GM06990 (cell line): ENCODE data around the gene PCBP3.

Experiments
- DNase-seq: peaks from one replicate; pipeline ENCODE4 v3.0.0-alpha.2; 2011; ENCODE audit not compliant: insufficient read length; ENCODE audit errors: extremely low read depth
- H3K27me3 ChIP-seq: replicated peaks from 2 replicates; pipeline ENCODE4 v1.6.0; 2011; ENCODE audit warnings: low read length; ENCODE audit not compliant: control insufficient read depth, insufficient read depth
- H3K36me3 ChIP-seq: 2 replicates; pipeline ENCODE4 v1.5.1; 2011; ENCODE audit warnings: low read length; ENCODE audit not compliant: control insufficient read depth, insufficient read depth
- H3K4me3 ChIP-seq: replicated peaks from 2 replicates; pipeline ENCODE4 v1.5.1; 2011; ENCODE audit warnings: low read depth, mild to moderate bottlenecking, control low read depth, low read length
- CTCF ChIP-seq: IDR thresholded peaks from 2 replicates; pipeline ENCODE4 v1.5.1; 2011; ENCODE audit warnings: low read length, control low read depth, mild to moderate bottlenecking, inconsistent platforms; ENCODE audit not compliant: insufficient read depth, poor library complexity, severe bottlenecking

Gene PCBP3

GRCh38 chr21:45833414-45833813 is 189.9 kb downstream of the PCBP3 start:
- no peak for DNase-seq
- H3K27me3 ChIP-seq: no peaks in the 10 kb centered on the region; the same call in 1 of the 2 replicates
- TF ChIP-seq CTCF: no peak
- H3K4me3 ChIP-seq: no peak overlapping the region
- no peaks in the 10 kb centered on the region for H3K36me3 ChIP-seq

- Histone ChIP-seq H3K27me3 (no peaks in the 10 kb centered on the region; the same call in 1 of the 2 replicates), H3K4me3 (no peak overlapping the region), H3K36me3 (no peaks in the 10 kb centered on the region)
- DNase-seq: no peak
- no peak for TF ChIP-seq CTCF
Measured at GRCh38 chr21:45834026-45834715, 190.6 kb downstream of the PCBP3 start.

DNA sequence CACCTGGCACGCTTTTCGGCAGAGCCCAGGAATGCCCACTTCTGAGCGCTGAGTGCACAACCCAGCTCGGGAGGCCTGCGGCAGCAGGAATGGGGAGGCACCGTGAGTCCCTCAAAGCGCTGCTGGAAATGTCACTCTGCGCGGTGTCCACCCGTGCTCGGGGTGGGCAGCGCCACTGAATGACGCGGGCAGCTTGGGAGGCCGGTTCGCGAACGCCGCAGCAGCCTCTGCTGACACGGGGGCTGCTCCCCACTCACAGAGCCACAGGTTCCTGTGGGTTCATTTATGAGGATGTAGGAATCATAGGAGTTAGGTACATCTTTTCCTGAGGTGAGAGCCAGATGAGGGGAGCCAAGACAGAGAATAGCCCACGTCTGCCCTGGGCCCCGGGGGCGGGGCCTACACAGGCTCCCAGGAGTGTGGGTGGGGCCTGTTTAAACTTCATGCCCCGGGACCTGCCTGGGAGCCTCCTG is 191.3 kb downstream of the PCBP3 start:
- no peak for DNase-seq
- Histone ChIP-seq H3K27me3 (no peaks in the 10 kb centered on the region; the same call in 1 of the 2 replicates), H3K36me3 (no peaks in the 10 kb centered on the region), H3K4me3 (no peak overlapping the region)
- TF ChIP-seq CTCF: no peak

DNA sequence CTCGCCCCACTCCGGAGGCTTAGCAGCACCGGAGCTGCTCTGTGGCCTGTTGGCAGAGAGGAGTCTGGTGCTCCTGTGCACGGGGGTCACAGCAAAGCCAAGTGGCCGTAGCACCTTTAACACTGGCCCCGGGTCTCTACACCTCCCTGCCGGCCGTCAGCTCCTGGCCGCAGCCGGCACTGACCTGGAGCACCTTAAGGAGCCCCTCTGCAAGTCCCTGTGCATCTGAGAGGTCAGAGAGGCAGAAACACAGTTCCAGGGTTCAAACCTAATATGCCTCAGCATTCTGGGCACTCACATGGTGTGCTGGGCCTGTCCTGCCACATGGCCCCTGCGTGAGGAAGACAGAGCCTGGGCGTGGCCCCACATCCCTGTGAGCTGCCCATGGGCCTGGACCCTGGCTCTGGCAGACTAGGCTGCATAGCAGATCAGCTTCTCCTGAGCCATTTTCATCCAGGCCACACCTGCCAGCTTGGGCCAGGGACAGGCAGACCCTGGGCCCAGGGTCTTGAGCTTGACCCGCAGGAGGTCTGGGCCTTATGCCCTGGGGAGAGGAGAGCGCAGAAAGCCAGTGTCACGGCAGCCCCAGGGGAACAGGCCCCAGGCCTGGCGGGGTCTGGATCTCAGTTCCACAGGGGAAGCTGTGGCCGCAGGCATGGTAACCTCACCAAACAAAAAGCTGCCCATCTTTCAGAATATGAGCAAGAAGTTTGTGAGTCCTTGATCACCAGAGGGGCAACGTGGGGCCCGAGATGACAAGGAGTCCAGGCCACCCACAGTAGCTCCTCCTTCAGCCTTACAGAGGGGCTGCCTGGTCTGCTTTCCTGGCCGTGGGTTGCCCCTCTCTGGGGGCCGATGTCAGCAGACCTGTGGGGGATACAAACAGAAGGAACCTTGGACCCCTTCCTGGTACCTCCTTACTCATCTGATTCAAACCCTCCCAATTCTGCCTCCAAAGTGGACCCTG is 192.1 kb downstream of the PCBP3 start:
- no peak for DNase-seq
- Histone ChIP-seq H3K4me3 (no peak overlapping the region), H3K27me3 (no peaks in the 10 kb centered on the region; the same call in 1 of the 2 replicates), H3K36me3 (no peaks in the 10 kb centered on the region)
- no peak for TF ChIP-seq CTCF

DNA sequence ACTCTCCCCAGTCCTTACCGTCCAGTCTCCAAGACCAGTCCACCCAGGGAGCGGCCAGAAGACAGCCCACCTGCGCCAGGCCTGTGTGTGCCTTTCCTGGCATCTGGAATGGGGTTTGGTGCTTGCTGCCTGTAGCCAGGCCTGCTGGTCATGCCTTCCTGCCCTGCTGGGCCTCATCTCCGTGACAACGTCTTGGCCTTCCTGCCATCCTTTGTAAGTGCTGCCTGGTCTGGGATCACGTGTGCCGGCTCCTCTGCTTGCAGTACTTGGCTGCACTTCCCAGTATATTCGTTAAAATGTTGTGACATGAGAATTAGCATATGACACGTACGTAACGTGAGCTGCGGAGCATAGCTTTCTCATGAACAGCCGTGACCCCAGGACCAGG is 192.7 kb downstream of the PCBP3 start:
- Histone ChIP-seq H3K4me3 (no peak overlapping the region), H3K36me3 (no peaks in the 10 kb centered on the region), H3K27me3 (no peaks in the 10 kb centered on the region; the same call in 1 of the 2 replicates)
- TF ChIP-seq CTCF: no peak
- DNase-seq: no peak
